ENCODE measurements around the gene SMTNL2. TPM values are rescaled to one million over a fixed set of nuclear protein-coding genes. Genes with fewer than 3 reads are reported as not detected.
"Not testable (repeated sequence)": the region's sequence is repeated elsewhere in the genome, so short reads cannot be mapped to it uniquely, and the experiment has no call there.

The SMTNL2 gene
- total RNA-seq, 3 donors from 2014 or later = not detected

DNA sequence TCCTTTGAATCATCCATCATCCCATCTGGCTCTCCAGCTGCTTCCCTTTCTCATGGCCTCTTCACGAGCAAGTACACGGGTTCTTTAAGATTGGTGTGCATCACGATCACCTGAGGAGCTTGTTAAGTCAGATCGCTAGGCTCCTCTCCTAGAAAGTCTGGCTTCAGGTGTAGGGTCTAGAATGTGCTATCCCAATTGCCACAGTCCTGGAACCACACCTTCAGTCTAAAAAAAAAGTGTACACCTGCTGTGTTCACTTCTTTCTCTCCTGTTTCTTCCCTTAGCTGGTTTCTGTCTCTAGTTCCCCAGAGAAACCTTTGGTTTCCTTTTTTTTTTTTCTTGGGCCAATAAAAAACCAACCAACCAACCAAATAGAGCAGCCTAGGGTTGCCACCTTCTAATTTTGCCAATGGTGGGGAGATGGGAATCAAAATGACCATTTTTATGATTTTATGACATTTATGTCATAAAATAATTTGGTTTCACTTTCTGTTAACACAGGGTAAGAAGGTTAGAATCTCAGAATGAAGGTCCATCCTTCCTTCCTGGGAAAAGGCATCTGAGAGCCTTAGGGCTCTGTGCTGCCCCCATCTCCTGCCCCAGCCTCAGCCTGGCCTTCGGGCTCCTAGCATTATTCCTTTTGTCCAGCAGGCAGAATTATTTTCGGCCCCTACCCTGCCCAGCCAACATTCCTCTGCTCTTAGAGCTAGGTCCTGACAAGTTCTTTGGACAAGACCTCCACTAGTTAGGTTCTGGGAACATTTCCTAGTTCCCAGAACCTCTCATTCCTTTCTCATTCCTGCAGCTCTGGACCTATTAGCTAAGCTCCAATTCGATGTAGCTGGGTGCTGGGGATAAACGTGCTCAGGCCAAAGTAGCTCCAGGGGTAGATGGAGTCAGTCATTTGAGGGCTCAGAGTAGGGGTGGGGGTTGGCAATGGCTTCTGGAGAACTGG is 22.0 kb upstream of the SMTNL2 start:
- ATAC-seq = no peak
- no peak for DNase-seq
- no peak overlapping the region for H3K4me3 Mint-ChIP-seq
- no peaks in the 10 kb centered on the region for H3K27me3 Mint-ChIP-seq (ENCODE audit: low read depth)
- H3K9me3 Mint-ChIP-seq = no peaks in the 10 kb centered on the region
- peaks cover 29% of the 10 kb centered on the region for H3K4me1 Mint-ChIP-seq (ENCODE audit: low read depth)
- H3K36me3 Mint-ChIP-seq (ENCODE audit: insufficient read depth) = no peaks in the 10 kb centered on the region

DNA sequence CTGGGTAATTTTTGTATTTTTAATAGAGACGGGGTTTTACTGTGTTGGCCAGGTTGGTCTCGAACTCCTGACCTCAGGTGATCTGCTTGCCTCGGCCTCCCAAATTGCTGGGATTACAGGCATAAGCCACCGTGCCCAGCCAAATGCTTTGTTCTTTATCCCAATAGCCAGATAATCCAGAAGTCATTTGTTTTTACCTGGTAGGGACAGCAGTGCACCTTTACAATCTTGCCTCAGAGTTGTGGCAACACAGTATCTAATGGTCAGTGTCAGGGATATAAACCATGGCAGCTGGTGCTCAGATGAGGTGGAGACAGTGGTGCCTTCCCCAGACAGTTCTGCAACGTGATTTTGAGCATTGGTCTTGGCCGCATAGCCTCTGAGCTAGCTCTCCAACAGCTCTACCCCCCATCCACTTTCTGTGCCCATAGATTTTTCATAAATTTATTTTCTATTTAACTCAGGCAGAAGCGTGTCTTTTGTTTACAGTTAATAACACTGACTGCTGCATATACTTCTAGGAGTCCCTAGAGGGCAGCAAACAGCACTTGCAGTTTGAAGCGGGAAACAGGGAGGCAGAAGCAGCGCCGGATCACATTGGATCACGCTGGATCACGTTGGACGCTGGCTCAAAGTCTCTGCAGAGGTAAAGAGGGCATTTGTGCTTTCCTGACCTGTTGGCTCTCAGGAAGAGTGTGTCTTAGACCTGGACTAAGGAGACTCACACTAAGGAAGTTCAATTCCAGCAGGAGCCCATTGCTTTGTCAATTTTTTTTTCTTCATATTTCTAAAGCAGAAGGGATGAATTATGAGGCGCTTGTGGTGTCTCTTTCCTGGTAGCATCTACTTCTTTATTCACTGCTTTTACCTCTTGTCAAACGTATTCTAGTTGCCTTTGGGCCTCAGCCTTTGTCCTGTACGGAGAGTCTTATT is 18.9 kb upstream of the SMTNL2 start:
- H3K36me3 Mint-ChIP-seq (ENCODE audit: insufficient read depth) = no peaks in the 10 kb centered on the region
- peak; percentile 59 to 65 for ATAC-seq
- peaks cover 29% of the 10 kb centered on the region for H3K4me1 Mint-ChIP-seq (ENCODE audit: low read depth)
- DNase-seq = no peak
- no peaks in the 10 kb centered on the region for H3K27me3 Mint-ChIP-seq (ENCODE audit: low read depth)
- H3K9me3 Mint-ChIP-seq = no peaks in the 10 kb centered on the region
- H3K4me3 Mint-ChIP-seq = no peak overlapping the region

DNA sequence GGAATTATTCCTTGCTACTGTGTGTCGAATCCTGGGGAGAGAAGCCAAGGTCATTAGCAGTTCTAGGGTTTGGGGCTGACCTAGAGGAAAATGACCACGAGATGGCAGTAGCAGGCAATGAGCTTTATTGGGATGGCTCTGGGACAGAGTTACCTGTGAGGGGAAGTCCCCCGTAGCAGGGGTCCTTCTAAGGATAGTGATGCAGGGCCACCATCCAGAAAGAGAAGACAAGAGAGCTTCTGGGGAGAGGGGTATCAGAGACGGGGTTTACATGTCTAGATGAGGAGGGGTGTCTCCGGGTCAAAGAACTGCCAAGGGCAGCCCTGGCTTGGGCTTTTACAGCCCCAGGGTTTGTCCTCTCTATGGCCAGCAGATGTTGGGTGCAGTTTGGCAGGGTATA is 17.5 kb upstream of the SMTNL2 start:
- DNase-seq = peak; percentile 31
- H3K9me3 Mint-ChIP-seq = no peaks in the 10 kb centered on the region
- H3K27me3 Mint-ChIP-seq (ENCODE audit: low read depth) = no peaks in the 10 kb centered on the region
- peaks cover 29% of the 10 kb centered on the region for H3K4me1 Mint-ChIP-seq (ENCODE audit: low read depth)
- H3K36me3 Mint-ChIP-seq (ENCODE audit: insufficient read depth) = no peaks in the 10 kb centered on the region
- no peak overlapping the region for H3K4me3 Mint-ChIP-seq
- peak; percentile 29 to 48 for ATAC-seq

DNA sequence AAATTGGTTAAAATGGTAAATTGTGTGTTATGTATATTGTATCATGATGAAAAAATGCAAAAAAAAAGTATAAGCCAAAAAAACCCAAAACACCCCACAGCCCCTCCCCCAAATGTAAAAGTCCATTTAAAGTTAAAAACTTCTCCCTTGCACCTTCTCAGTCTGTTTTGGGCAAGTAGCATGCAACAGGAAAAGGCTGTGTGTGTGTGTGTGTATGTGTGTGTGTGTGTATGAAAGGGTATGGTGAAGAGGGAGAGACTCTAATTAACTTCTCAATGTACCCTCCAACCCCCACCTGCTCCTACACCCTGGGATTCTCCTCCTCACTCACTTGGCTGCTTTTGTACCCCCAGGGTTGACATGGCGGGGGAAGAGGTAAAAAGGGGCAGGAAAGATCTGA is 14.7 kb upstream of the SMTNL2 start:
- no peak overlapping the region for H3K4me3 Mint-ChIP-seq
- ATAC-seq (no peak), DNase-seq (no peak)
- H3K27me3 Mint-ChIP-seq (ENCODE audit: low read depth) = peaks cover 3% of the 10 kb centered on the region
- peaks cover 25% of the 10 kb centered on the region for H3K4me1 Mint-ChIP-seq (ENCODE audit: low read depth)
- no peaks in the 10 kb centered on the region for H3K9me3 Mint-ChIP-seq
- H3K36me3 Mint-ChIP-seq (ENCODE audit: insufficient read depth) = no peaks in the 10 kb centered on the region

DNA sequence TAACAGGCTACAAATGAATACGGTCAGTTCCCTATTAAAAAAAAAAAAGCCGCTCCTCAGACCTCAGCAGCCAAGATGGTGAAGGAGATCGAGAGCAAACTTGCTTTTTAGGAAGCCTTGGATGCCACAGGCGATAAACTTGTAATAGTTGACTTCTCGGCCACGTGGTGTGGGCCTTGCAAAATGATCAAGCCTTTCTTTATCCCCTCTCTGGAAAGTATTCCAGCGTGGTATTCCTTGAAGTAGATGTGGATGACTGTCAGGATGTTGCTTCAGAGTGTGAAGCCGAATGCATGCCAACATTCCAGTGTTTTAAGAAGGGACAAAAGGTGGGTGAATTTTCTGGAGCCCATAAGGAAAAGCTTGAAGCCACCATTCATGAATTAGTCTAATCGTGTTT is 12.2 kb upstream of the SMTNL2 start:
- peaks cover 3% of the 10 kb centered on the region for H3K27me3 Mint-ChIP-seq (ENCODE audit: low read depth)
- H3K4me3 Mint-ChIP-seq = no peak overlapping the region
- ATAC-seq (no peak), DNase-seq (no peak)
- no peaks in the 10 kb centered on the region for H3K36me3 Mint-ChIP-seq (ENCODE audit: insufficient read depth)
- peaks cover 18% of the 10 kb centered on the region for H3K4me1 Mint-ChIP-seq (ENCODE audit: low read depth)
- H3K9me3 Mint-ChIP-seq = no peaks in the 10 kb centered on the region

DNA sequence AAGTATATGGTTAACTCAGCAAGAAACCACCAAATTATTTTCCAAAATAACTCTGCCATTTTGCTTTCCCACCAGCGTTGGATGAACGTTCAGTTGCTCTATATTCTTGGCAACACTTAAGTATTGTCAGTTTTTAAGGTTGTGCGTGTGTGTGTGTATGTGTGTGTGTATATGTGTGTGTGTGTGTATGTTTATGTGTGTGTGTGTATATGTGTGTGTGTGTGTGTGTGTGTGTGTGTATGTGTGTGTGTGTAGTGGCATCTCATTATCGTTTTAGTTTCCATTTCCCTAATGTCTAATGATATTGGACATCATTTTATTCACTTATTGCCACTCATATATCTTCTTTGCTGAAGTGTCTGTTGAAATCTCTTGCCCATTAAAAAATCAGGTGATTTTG is 11.2 kb upstream of the SMTNL2 start:
- H3K4me1 Mint-ChIP-seq (ENCODE audit: low read depth) = peaks cover 18% of the 10 kb centered on the region
- H3K27me3 Mint-ChIP-seq (ENCODE audit: low read depth) = peaks cover 3% of the 10 kb centered on the region
- no peaks in the 10 kb centered on the region for H3K9me3 Mint-ChIP-seq
- DNase-seq (no peak), ATAC-seq (no peak)
- H3K4me3 Mint-ChIP-seq = no peak overlapping the region
- no peaks in the 10 kb centered on the region for H3K36me3 Mint-ChIP-seq (ENCODE audit: insufficient read depth)

DNA sequence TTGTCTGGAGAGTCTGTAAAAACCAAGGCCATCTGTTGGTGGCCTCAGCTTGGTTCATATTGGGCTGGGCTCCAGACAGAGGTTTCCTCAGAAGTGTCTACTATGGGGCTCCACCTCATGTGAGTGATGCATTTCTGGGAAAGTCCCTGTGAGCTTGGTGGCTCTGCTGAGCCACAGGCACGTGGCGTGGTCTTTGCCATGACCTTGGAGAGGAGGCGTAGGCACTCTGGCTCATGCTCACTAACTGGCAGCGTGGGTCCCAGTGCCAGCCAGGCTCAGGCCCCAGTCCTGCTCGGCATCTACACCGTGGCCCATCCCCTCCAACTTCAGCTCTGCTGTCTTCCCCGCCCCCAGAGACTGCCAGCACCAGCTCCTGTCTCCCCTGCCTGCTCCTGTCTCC is 10.7 kb upstream of the SMTNL2 start:
- Mint-ChIP-seq H3K4me3 (no peak overlapping the region), H3K4me1 (ENCODE audit: low read depth) (peaks cover 18% of the 10 kb centered on the region), H3K27me3 (ENCODE audit: low read depth) (peaks cover 3% of the 10 kb centered on the region), H3K36me3 (ENCODE audit: insufficient read depth) (no peaks in the 10 kb centered on the region), H3K9me3 (no peaks in the 10 kb centered on the region)
- ATAC-seq = peak; percentile 99
- DNase-seq = peak; percentile 47

DNA sequence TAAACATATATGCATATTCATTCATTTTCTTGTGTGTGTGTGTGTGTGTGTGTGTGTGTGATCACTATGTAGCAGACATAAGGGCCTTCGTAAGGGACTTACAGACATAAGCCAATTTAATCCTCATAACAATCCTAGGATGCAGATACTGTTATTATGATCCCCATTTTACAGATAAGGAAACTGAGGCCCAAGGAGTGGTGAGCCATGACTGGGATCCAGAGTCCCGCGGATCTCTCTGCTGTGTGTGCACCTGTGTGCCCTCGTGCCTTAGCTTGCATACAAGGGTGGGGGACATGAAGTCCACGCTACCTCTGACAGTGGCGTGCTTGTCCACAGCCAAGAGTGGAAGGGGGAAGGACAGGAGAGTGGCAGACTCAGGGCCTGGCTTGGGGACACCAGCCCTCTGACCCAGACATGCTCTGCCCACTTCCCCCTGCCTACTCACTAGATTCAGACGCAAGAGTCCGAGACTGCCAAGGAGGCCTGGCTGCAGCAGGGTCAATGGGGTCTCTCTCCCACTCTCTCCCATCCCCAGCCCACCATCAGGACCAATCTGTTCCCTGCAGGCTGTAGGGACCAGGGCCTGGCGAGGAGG is 9.8 kb upstream of the SMTNL2 start:
- peaks cover 3% of the 10 kb centered on the region for H3K27me3 Mint-ChIP-seq (ENCODE audit: low read depth)
- H3K4me3 Mint-ChIP-seq = no peak overlapping the region
- no peaks in the 10 kb centered on the region for H3K9me3 Mint-ChIP-seq
- ATAC-seq (no peak), DNase-seq (no peak)
- H3K36me3 Mint-ChIP-seq (ENCODE audit: insufficient read depth) = no peaks in the 10 kb centered on the region
- peaks cover 18% of the 10 kb centered on the region for H3K4me1 Mint-ChIP-seq (ENCODE audit: low read depth)

DNA sequence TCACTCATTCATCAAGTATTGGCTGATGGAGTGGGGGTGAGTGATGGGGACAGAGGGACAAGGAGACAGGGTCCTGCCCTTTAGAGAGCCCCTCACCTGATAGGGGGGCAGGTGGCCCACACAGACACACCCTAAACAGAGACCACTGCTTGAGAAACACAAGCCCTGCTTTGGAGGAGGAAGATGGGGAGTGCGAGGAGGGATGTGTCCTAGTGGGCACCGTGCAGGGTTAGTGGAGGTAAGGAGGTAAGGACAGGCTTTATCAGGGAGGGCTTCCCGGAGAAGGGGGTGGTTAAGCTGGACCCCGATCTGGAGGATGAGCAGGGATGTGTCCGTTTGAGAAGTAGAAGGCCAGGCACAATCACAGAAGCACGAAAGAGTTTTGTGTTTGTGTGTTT is 8.2 kb upstream of the SMTNL2 start:
- H3K4me3 Mint-ChIP-seq = no peak overlapping the region
- H3K9me3 Mint-ChIP-seq = no peaks in the 10 kb centered on the region
- H3K4me1 Mint-ChIP-seq (ENCODE audit: low read depth) = peaks cover 18% of the 10 kb centered on the region
- no peaks in the 10 kb centered on the region for H3K36me3 Mint-ChIP-seq (ENCODE audit: insufficient read depth)
- no peak for DNase-seq
- no peak for ATAC-seq
- peaks cover 5% of the 10 kb centered on the region for H3K27me3 Mint-ChIP-seq (ENCODE audit: low read depth)

DNA sequence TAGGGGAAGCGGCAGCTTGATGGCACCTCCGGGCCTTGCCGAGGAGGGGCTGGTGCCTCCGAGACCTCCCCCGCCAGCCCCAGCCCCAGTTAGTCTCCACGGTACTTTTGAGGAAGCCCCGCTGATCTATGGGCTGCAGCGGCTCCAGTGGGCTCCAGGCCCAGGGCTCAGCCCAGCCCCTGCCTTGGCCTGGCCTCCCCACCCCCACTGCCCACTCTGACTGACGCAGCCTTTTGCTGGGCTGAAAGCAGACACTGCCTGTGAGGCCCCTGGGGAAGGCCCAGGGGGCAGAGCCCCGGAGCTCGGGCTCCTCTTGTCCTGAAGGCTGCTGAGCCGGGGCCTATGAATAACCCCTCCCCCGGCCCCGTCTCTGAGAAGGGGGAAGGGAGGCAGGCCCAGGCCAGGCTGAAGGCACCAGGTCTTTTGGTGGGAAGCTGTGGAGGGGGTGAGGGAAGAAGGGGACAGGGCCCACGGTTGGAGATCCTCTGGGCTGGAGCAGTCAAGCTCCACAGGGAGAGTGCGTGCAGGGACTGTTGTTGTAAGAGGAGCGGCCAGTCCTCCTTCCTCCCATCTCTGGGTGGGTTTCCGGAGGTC is 7.5 kb upstream of the SMTNL2 start:
- no peaks in the 10 kb centered on the region for H3K9me3 Mint-ChIP-seq
- H3K4me1 Mint-ChIP-seq (ENCODE audit: low read depth) = peaks cover 18% of the 10 kb centered on the region
- ATAC-seq (no peak), DNase-seq (no peak)
- no peaks in the 10 kb centered on the region for H3K36me3 Mint-ChIP-seq (ENCODE audit: insufficient read depth)
- no peak overlapping the region for H3K4me3 Mint-ChIP-seq
- H3K27me3 Mint-ChIP-seq (ENCODE audit: low read depth) = peaks cover 10% of the 10 kb centered on the region

DNA sequence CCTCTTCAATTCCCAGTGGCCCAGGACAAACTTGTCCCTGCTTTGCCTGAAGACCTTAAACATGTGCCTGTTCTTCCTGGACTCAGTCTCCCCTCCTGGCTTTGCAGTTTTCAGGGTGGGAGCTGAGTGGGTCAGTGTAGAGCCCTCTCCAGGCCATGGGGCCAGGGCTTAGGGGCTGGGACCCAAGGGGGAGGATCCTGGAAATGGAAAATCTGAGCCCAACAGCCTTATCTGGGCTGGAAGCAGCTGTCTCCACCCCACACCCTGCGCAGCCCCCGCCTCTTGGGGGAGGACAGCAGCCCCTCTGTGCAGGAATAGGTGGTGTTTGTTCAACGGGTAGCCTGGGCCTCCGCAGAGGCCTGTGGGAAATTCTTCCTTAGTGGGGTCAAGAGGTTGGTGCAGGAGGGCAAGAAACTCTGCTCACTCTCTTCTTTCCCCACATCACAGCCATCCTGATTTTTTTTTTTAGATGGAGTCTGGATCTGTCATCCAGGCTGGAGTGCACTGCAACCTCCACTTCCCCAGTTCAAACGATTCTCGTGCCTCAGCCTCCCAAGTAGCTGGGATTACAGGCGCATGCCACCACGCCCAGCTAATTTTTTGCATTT is 6.8 kb upstream of the SMTNL2 start:
- DNase-seq (no peak), ATAC-seq (no peak)
- H3K4me1 Mint-ChIP-seq (ENCODE audit: low read depth) = peaks cover 18% of the 10 kb centered on the region
- H3K27me3 Mint-ChIP-seq (ENCODE audit: low read depth) = peaks cover 15% of the 10 kb centered on the region
- no peak overlapping the region for H3K4me3 Mint-ChIP-seq
- H3K9me3 Mint-ChIP-seq = no peaks in the 10 kb centered on the region
- no peaks in the 10 kb centered on the region for H3K36me3 Mint-ChIP-seq (ENCODE audit: insufficient read depth)

DNA sequence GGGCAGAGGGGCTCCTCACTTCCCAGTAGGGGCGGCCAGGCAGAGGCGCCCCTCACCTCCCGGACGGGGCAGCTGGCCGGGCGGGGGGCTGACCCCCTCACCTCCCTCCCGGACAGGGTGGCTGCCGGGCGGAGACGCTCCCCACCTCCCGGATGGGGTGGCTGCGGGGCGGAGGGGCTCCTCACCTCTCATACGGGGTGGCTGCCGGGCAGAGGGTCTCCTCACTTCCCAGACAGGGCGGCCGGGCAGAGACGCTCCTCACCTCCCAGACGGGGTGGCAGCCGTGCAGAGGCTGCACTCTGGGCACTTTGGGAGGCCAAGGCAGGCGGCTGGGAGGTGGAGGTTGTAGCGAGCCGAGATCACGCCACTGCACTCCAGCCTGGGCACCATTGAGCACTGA is 6.0 kb upstream of the SMTNL2 start:
- not testable (repeated sequence) for H3K36me3 Mint-ChIP-seq (ENCODE audit: insufficient read depth)

DNA sequence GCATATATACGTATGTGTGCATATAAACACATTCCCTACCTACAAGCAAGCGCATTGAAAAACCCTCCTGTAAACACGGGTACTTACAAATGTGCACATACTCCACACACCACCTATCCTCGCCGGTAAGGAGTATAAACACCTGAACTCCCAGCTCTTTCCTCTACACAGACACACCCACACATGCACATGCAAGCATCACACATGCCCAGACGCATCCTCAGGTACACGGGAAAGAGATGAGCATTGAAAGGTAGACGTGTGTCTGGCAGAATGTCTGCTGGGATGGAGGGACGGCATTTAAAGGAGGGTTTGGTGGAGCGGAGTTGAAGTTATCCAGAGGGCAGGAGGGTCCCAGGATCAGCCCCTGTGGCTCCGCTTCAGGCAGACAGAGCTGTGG is 4.7 kb upstream of the SMTNL2 start:
- peaks cover 3% of the 10 kb centered on the region for H3K4me1 Mint-ChIP-seq (ENCODE audit: low read depth)
- no peaks in the 10 kb centered on the region for H3K36me3 Mint-ChIP-seq (ENCODE audit: insufficient read depth)
- no peak overlapping the region for H3K4me3 Mint-ChIP-seq
- H3K9me3 Mint-ChIP-seq = no peaks in the 10 kb centered on the region
- peaks cover 28% of the 10 kb centered on the region for H3K27me3 Mint-ChIP-seq (ENCODE audit: low read depth)
- DNase-seq = no peak
- no peak for ATAC-seq

More for the DNA sequence above, 6.0 kb upstream of the SMTNL2 start:
- DNase-seq, H3K9me3 Mint-ChIP-seq, H3K4me3 Mint-ChIP-seq, ATAC-seq: not testable (repeated sequence)
- peaks cover 10% of the 10 kb centered on the region for H3K4me1 Mint-ChIP-seq (ENCODE audit: low read depth)
- peaks cover 21% of the 10 kb centered on the region for H3K27me3 Mint-ChIP-seq (ENCODE audit: low read depth)

DNA sequence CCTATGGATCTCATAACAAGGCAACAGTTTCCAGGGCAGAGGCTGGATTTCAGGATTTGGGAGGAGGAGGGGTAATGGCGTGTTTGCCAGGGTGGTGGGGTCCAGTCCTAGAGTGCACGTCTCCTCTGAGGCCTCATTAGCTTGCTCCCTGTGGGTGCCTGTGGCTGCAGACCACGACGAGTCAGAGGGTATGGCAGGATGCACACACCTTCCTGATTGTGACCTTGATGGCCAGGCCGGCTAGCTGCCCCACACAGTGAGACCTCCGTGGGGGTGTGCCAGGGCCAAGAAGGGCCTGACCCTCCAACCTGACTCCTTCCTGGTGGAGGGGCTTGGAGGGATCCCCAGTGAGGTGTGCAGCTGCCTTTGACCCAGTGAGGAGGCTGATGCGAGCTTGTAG is 4.0 kb upstream of the SMTNL2 start:
- H3K27me3 Mint-ChIP-seq (ENCODE audit: low read depth) = peaks cover 32% of the 10 kb centered on the region
- no peaks in the 10 kb centered on the region for H3K9me3 Mint-ChIP-seq
- H3K4me3 Mint-ChIP-seq = no peak overlapping the region
- ATAC-seq (no peak), DNase-seq (no peak)
- H3K4me1 Mint-ChIP-seq (ENCODE audit: low read depth) = peaks cover 4% of the 10 kb centered on the region
- no peaks in the 10 kb centered on the region for H3K36me3 Mint-ChIP-seq (ENCODE audit: insufficient read depth)
